ENCODE measurements around the gene CD79B.

Gene CD79B

GRCh38 chr17:63955232-63955631 is 23.1 kb upstream of the CD79B start:
- in situ Hi-C loops (cut with MboI; ENCODE audit: low pct_unique_long_range_greater_than_20kb, low sequenced_read_pairs, unreplicated experiment): no loop called here
- no peak for TF ChIP-seq CTCF (IDR thresholded peaks at IDR 0.05; ENCODE audit: extremely low read depth, insufficient read depth, missing control alignments)
- DNase-seq (ENCODE audit: low spot score): no peak

DNA sequence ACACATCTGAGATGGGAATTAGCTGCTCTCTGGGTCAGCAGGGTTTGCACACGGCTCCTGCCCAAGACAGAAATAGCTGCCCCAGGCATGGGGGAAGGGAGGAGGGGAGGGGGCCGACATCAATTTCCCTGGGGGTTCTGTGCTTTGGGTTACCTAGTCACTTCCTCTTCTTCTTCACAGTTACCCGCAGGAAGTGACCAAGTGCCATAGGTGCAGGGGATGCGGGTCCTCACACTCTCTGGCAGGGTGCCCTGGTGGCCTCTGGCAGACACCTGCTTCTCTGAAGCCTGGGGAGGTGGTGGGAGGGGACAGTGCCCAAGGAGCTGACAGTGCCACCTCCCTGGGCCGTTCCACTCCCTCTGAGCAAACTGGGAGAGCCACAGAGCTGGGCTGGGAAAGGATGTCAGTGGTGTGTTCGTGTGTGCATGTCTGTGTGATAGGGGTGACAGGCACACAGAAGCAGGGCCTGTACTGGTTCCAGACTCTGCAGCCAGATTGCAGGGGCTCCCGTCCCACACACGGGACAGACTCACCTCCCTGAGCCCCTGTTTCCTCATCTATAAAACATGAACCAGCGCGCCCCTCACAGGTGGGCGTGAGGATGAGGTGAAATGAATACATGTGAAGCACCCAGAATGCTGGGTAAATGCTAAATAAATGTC is 22.4 kb upstream of the CD79B start:
- in situ Hi-C loops (cut with MboI; ENCODE audit: low pct_unique_long_range_greater_than_20kb, low sequenced_read_pairs, unreplicated experiment): no loop called here
- DNase-seq (ENCODE audit: low spot score): no peak
- peak; percentile 7 for TF ChIP-seq CTCF (IDR thresholded peaks at IDR 0.05; ENCODE audit: extremely low read depth, insufficient read depth, missing control alignments)

- DNase-seq (ENCODE audit: low spot score): peak; percentile 77
- TF ChIP-seq CTCF (IDR thresholded peaks at IDR 0.05; ENCODE audit: extremely low read depth, insufficient read depth, missing control alignments): peak; percentile 68
- in situ Hi-C loops (cut with MboI; ENCODE audit: low pct_unique_long_range_greater_than_20kb, low sequenced_read_pairs, unreplicated experiment): no loop called here
These were observed 19.1 kb upstream of the CD79B start for GRCh38 chr17:63950940-63951907.

GRCh38 chr17:63949576-63950250 is 17.6 kb upstream of the CD79B start:
- TF ChIP-seq CTCF (IDR thresholded peaks at IDR 0.05; ENCODE audit: extremely low read depth, insufficient read depth, missing control alignments): no peak
- in situ Hi-C loops (cut with MboI; ENCODE audit: low pct_unique_long_range_greater_than_20kb, low sequenced_read_pairs, unreplicated experiment): no loop called here
- DNase-seq (ENCODE audit: low spot score): no peak

GRCh38 chr17:63948521-63948920 is 16.4 kb upstream of the CD79B start:
- DNase-seq (ENCODE audit: low spot score): no peak
- TF ChIP-seq CTCF (IDR thresholded peaks at IDR 0.05; ENCODE audit: extremely low read depth, insufficient read depth, missing control alignments): no peak
- in situ Hi-C loops (cut with MboI; ENCODE audit: low pct_unique_long_range_greater_than_20kb, low sequenced_read_pairs, unreplicated experiment): no loop called here

DNA sequence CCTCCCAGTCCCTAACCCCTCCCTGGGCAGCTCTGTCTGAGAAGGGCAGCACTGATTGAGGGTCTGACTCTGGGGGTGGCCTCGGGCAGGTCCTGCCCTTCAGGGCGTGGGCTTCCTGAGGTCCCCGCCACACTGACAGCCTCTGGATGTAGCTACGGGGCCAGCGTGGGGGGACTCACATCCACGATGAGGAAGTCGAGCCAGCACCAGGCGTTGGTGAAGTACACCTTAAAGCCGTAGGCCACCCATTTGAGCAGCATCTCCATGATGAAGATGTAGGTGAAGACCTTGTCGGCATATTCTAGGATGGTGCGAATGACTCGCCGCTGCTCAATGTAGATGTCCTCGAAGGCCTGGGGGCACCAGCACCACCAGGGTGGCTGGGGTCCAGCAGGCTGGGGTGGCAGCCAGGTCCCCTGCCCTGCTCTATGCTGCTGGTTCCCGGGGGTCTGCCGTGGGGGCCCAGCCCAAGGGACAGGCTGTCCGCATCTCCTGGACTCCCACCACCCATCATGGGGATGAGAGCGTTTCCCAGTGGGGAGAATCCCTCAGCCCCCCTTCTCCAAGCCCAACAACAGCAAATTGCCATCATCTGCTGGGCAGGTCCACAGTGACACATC is 15.7 kb upstream of the CD79B start:
- TF ChIP-seq CTCF (IDR thresholded peaks at IDR 0.05; ENCODE audit: extremely low read depth, insufficient read depth, missing control alignments): no peak
- in situ Hi-C loops (cut with MboI; ENCODE audit: low pct_unique_long_range_greater_than_20kb, low sequenced_read_pairs, unreplicated experiment): no loop called here
- no peak for DNase-seq (ENCODE audit: low spot score)

Data from GM13977 (cell line).